ENCODE measurements around the gene GAPVD1.
"Not testable (repeated sequence)": the region's sequence is repeated elsewhere in the genome, so short reads cannot be mapped to it uniquely, and the experiment has no call there.

- TF ChIP-seq EZH2, CTCF, EZH2phosphoT487 (IDR thresholded peaks at IDR 0.05): not testable (repeated sequence)
These were observed 27.5 kb upstream of the GAPVD1 start for GRCh38 chr9:125234099-125234498.
